PFSK-1 (cell line): Measurements from ENCODE around the gene CBX1.

Experiments
- FOXP2 ChIP-seq: optimal IDR thresholded peaks from 2 replicates; pipeline ENCODE3; 2011; ENCODE audit warnings: borderline replicate concordance, control low read depth, inconsistent platforms; ENCODE audit not compliant: insufficient read depth; ENCODE audit errors: extremely low read length, extremely low read depth
- POLR2AphosphoS5 ChIP-seq: IDR thresholded peaks from 2 replicates; pipeline ENCODE4 v1.6.1; 2012; ENCODE audit warnings: low read depth, mild to moderate bottlenecking, control low read depth, low read length, moderate library complexity
- REST ChIP-seq, 2 experiments: IDR thresholded peaks; 2 replicates each; pipeline versions ENCODE4 v1.6.1 to v1.8.0; 2011 to 2012; ENCODE audit warnings: low read depth in 2 of 2, low read length in 2 of 2, control low read depth in 1 of 2, inconsistent platforms in 1 of 2, mild to moderate bottlenecking in 1 of 2, moderate library complexity in 1 of 2; ENCODE audit not compliant: insufficient read depth in 1 of 2
- SIN3A ChIP-seq: IDR thresholded peaks from 2 replicates; pipeline ENCODE4 v1.6.1; 2012; ENCODE audit warnings: mild to moderate bottlenecking, low read length, moderate library complexity, borderline replicate concordance; ENCODE audit not compliant: insufficient read depth
- TAF1 ChIP-seq: IDR thresholded peaks from 2 replicates; pipeline ENCODE4 v1.6.1; 2012; ENCODE audit warnings: low read length, control low read depth, borderline replicate concordance; ENCODE audit not compliant: insufficient read depth

Gene CBX1

GRCh38 chr17:48084932-48085331 lies 16.3 kb downstream of the CBX1 start:
- TF ChIP-seq TAF1 (no peak), FOXP2 (no peak), REST (IDR thresholded peaks at IDR 0.05; ENCODE audit: insufficient read depth in 1 of 2, low read depth in 2 of 2, low read length in 2 of 2) (no peak), POLR2AphosphoS5 (no peak), SIN3A (no peak)

GRCh38 chr17:48081858-48082257 lies 19.4 kb downstream of the CBX1 start:
- no peak for TF ChIP-seq POLR2AphosphoS5

- TF ChIP-seq FOXP2, result no peak
- no peak for TF ChIP-seq SIN3A
- TF ChIP-seq REST (IDR thresholded peaks at IDR 0.05; ENCODE audit: insufficient read depth in 1 of 2, low read depth in 2 of 2, low read length in 2 of 2), result no peak
- TF ChIP-seq POLR2AphosphoS5, result no peak
- no peak for TF ChIP-seq TAF1
These were observed 26.8 kb downstream of the CBX1 start for GRCh38 chr17:48074322-48075081.

GRCh38 chr17:48071654-48072053 lies 29.6 kb downstream of the CBX1 start:
- TF ChIP-seq SIN3A, result no peak
- TF ChIP-seq REST (IDR thresholded peaks at IDR 0.05; ENCODE audit: insufficient read depth in 1 of 2, low read depth in 2 of 2, low read length in 2 of 2), result no peak
- no peak for TF ChIP-seq TAF1
- no peak for TF ChIP-seq FOXP2
- no peak for TF ChIP-seq POLR2AphosphoS5

- TF ChIP-seq REST (IDR thresholded peaks at IDR 0.05; ENCODE audit: insufficient read depth in 1 of 2, low read depth in 2 of 2, low read length in 2 of 2), result no peak
- TF ChIP-seq POLR2AphosphoS5, result no peak
- TF ChIP-seq FOXP2, result no peak
- TF ChIP-seq SIN3A, result no peak
- TF ChIP-seq TAF1, result no peak
These were observed 31.1 kb downstream of the CBX1 start for GRCh38 chr17:48070195-48070594.
